Heart right ventricle (tissue), 16 donors: ENCODE data around the gene MIOS. TPM values are rescaled to one million over a fixed set of nuclear protein-coding genes. Genes with fewer than 3 reads are reported as not detected.

Experiments
- ATAC-seq, 8 donors: fragments of 200-7000 bp; cut with Tn5 transposase; one replicate each; pipeline ENCODE4 v1.9.1; 2020; ENCODE audit warnings: mild to moderate bottlenecking in 8 of 8, moderate library complexity in 8 of 8, moderate number of reproducible peaks in 1 of 8
- DNase-seq, 2 donors: peaks; one replicate each; pipeline ENCODE4 v3.0.0-alpha.2; 2020
- H3K27ac ChIP-seq, 10 donors: fragments of 200-600 bp; sonication (generic) in 2 of 10; one replicate each; pipeline versions ENCODE4 v1.5.0 to v1.8.0; 2020 to 2022; ENCODE audit warnings: mild to moderate bottlenecking in 3 of 10
- H3K27me3 ChIP-seq, 7 donors: fragments of 200-600 bp; one replicate each; pipeline ENCODE4 v1.8.0; 2021 to 2022; ENCODE audit warnings: mild to moderate bottlenecking in 2 of 7
- H3K36me3 ChIP-seq, 9 donors: fragments of 200-600 bp; sonication (generic) in 1 of 9; one replicate each; pipeline versions ENCODE4 v1.5.0 to v1.8.0; 2020 to 2022; ENCODE audit warnings: mild to moderate bottlenecking in 2 of 9
- H3K4me1 ChIP-seq, 9 donors: fragments of 200-600 bp; sonication (generic) in 1 of 9; one replicate each; pipeline versions ENCODE4 v1.5.0 to v1.8.0; 2020 to 2022; ENCODE audit warnings: mild to moderate bottlenecking in 4 of 9
- H3K4me3 ChIP-seq, 10 donors: fragments of 200-600 bp; sonication (generic) in 2 of 10; one replicate each; pipeline versions ENCODE4 v1.5.0 to v1.8.0; 2020 to 2022; ENCODE audit warnings: mild to moderate bottlenecking in 7 of 10, moderate library complexity in 2 of 10
- H3K9me3 ChIP-seq, 11 donors: fragments of 200-600 bp in 10 of 11; sonication (generic) in 2 of 11; one replicate each; pipeline versions ENCODE4 v1.5.0 to v1.8.0; 2013 to 2022; ENCODE audit warnings: mild to moderate bottlenecking in 2 of 11, control low read depth in 1 of 11, moderate library complexity in 1 of 11
- CTCF ChIP-seq, 9 donors: fragments of 200-600 bp; sonication (generic) in 2 of 9; IDR thresholded peaks; one replicate each; pipeline versions ENCODE4 v1.5.0 to v1.8.0; 2021 to 2022; ENCODE audit warnings: antibody characterized with exemption in 9 of 9, mild to moderate bottlenecking in 5 of 9, moderate library complexity in 1 of 9
- WGBS, 2 donors: extraction: QIAGEN DNeasy Blood & Tissue Kit; methylation state at CpG; one replicate each; pipeline ENCODE4 v1.1.7; 2013; ENCODE audit warnings: inconsistent platforms in 1 of 2; 5-methylcytosine and 5-hydroxymethylcytosine counted together
- intact Hi-C, 10 donors: fragments of 100-400 bp; cut with DNase I; formaldehyde crosslinking; loops; one replicate each; pipeline versions ENCODE4 v1.11.1 to v1.14.2; 2022
- polyA plus RNA-seq, 2 donors: library from polyadenylated mRNA; stranded (reverse); fragments of 200-250 nt; gene quantifications; one replicate each; pipeline ENCODE4 v1.2.3, GENCODE V29; 2013
- total RNA-seq, 10 donors: library from RNA; stranded (reverse); fragmentation: NEBNext Ultra II Directional in 3 of 10; extraction: Animal tissue kit (Norgen Biotek cat#: 25700) in 3 of 10; gene quantifications; one replicate each; pipeline versions ENCODE4 v1.2.1 to v1.2.4, GENCODE V29; 2021 to 2023
- donor health status: Arrhythmogenic right ventricular cardiomyopathy.
- donor health status: ischemic (EF 13 %, LVEDD 7.1; RV severe dilation, severe dysfunction).
- donor health status: healthy with polysubstance abuse.
- donor health status: DM: no; HTN: yes; CAD: no.
- donor health status: DM: no; HTN: no; CAD: no.
- donor health status: ischemic (EF 25% LVEDD 6.9; RV normal size, moderate dysfunction).
- donor health status: ischemic (EF 25% LVEDD 5.7; RV mildly dilated, moderate dysfunction).
- donor health status: healthy.
- donor health status: DM: yes; HTN: yes; CAD: no.
- donor health status: Ischemic cardiomyopathy.
- donor health status: ischemic (EF 35%, LVEDD 5.7; RV mildly dilated, moderate dysfunction).
- donor health status: nonischemic (EF 11% LVEDD 7.7; RV severe dilation, severe dysfunction).
- donor health status: DM: yes; HTN: yes; CAD: no.
- donor health status: PGD.
- donor health status: ischemic (EF 29% LVEDD 5.4; RV normal size, mild dysfunction).
- donor health status: nonischemic (EF 23%, LVEDD 6.1; RV moderate dilation, normal function).

Gene MIOS
- total and polyA plus RNA-seq, 12 donors, result 8.9 to 28.8 (median 20.7) TPM

- 87% methylated on average over 3 of the region's 3 CpGs for WGBS, 2 donors
- TF ChIP-seq CTCF (IDR thresholded peaks at IDR 0.05), result no peak
- peaks cover 0 to 21% (median 0%) of the 10 kb centered on the region in 11 donors for H3K9me3 ChIP-seq
- intact Hi-C loops, result loop anchor here in 1 of 10 donors (10.0 kb wide), 1 partner anchor 308 kb away; no protein-coding TSS in a partner anchor
- no peak overlapping the region for H3K27ac ChIP-seq
- no peaks in the 10 kb centered on the region for H3K27me3 ChIP-seq
- no peak for DNase-seq
- peaks cover 0 to 22% (median 4%) of the 10 kb centered on the region in 9 donors for H3K4me1 ChIP-seq
- ATAC-seq, result no peak
- H3K36me3 ChIP-seq, result no peaks in the 10 kb centered on the region
- H3K4me3 ChIP-seq, result no peak overlapping the region
These were observed 3.9 kb upstream of the MIOS start for GRCh38 chr7:7562736-7563135.

GRCh38 chr7:7563269-7563668 lies 3.4 kb upstream of the MIOS start:
- no peak for ATAC-seq
- no peaks in the 10 kb centered on the region for H3K36me3 ChIP-seq
- H3K27ac ChIP-seq, result no peak overlapping the region
- intact Hi-C loops, result loop anchor here in 1 of 10 donors (10.0 kb wide), 1 partner anchor 308 kb away; no protein-coding TSS in a partner anchor
- H3K27me3 ChIP-seq, result no peaks in the 10 kb centered on the region
- H3K4me3 ChIP-seq, result no peak overlapping the region
- 87 to 93% methylated on average over 5 of the region's 5 CpGs for WGBS, 2 donors
- H3K9me3 ChIP-seq, result peaks cover 0 to 19% (median 0%) of the 10 kb centered on the region in 11 donors
- DNase-seq, result no peak
- TF ChIP-seq CTCF (IDR thresholded peaks at IDR 0.05), result no peak
- H3K4me1 ChIP-seq, result peaks cover 3 to 27% (median 9%) of the 10 kb centered on the region in 9 donors

- DNase-seq, result no peak
- Histone ChIP-seq H3K27ac (peak overlapping the region in 1 of 10 donors; percentile 60), H3K36me3 (no peaks in the 10 kb centered on the region), H3K27me3 (no peaks in the 10 kb centered on the region), H3K9me3 (peaks cover 0 to 14% (median 0%) of the 10 kb centered on the region in 11 donors), H3K4me1 (peaks cover 5 to 33% (median 15%) of the 10 kb centered on the region in 9 donors), H3K4me3 (no peak overlapping the region)
- no peak for ATAC-seq
- no peak for TF ChIP-seq CTCF (IDR thresholded peaks at IDR 0.05)
- intact Hi-C loops, result loop anchor here in 1 of 10 donors (10.0 kb wide), 1 partner anchor 309 kb away; no protein-coding TSS in a partner anchor
These were observed 2.9 kb upstream of the MIOS start for GRCh38 chr7:7563813-7564212.

- TF ChIP-seq CTCF (IDR thresholded peaks at IDR 0.05), result no peak
- WGBS, 2 donors, result 69 to 79% methylated on average over 3 of the region's 3 CpGs
- Histone ChIP-seq H3K9me3 (peaks cover 0 to 9% (median 0%) of the 10 kb centered on the region in 11 donors), H3K4me1 (peaks cover 8 to 38% (median 19%) of the 10 kb centered on the region in 9 donors), H3K4me3 (no peak overlapping the region), H3K27me3 (no peaks in the 10 kb centered on the region), H3K27ac (peak overlapping the region in 1 of 10 donors; percentile 60), H3K36me3 (no peaks in the 10 kb centered on the region)
- intact Hi-C loops, result loop anchor here in 1 of 10 donors (10.0 kb wide), 1 partner anchor 310 kb away; no protein-coding TSS in a partner anchor
- ATAC-seq, result no peak
- no peak for DNase-seq
These were observed 2.3 kb upstream of the MIOS start for GRCh38 chr7:7564323-7564780.
